SJSA1 (cell line): ENCODE measurements around the gene GLP2R. TPM values are rescaled to one million over a fixed set of nuclear protein-coding genes. Genes with fewer than 3 reads are reported as not detected.

ENCODE experiments used
- DNase-seq, 2 experiments: peaks; one replicate each; pipeline ENCODE4 v3.0.0-alpha.2; 2015 to 2020; ENCODE audit warnings: low spot score in 2 of 2, low read depth in 1 of 2
- H3K27ac ChIP-seq: fragments of 250-450 bp; sonication (Bioruptor Pico); 2 replicates; pipeline ENCODE4 v1.5.1; 2020; ENCODE audit warnings: mild to moderate bottlenecking, moderate library complexity
- H3K27me3 ChIP-seq: fragments of 250-450 bp; sonication (Bioruptor Pico); replicated peaks from 2 replicates; pipeline ENCODE4 v1.5.1; 2020; ENCODE audit warnings: mild to moderate bottlenecking, moderate library complexity
- H3K36me3 ChIP-seq: fragments of 250-450 bp; sonication (Bioruptor Pico); 2 replicates; pipeline ENCODE4 v1.5.1; 2020; ENCODE audit warnings: mild to moderate bottlenecking
- H3K4me1 ChIP-seq: fragments of 250-450 bp; sonication (Bioruptor Pico); replicated peaks from 2 replicates; pipeline ENCODE4 v1.6.1; 2021; ENCODE audit warnings: mild to moderate bottlenecking
- H3K4me3 ChIP-seq: fragments of 250-450 bp; sonication (Bioruptor Pico); 2 replicates; pipeline ENCODE4 v1.5.1; 2020; ENCODE audit warnings: mild to moderate bottlenecking
- H3K9me3 ChIP-seq: fragments of 250-450 bp; sonication (Bioruptor Pico); replicated peaks from 2 replicates; pipeline ENCODE4 v1.5.1; 2020; ENCODE audit warnings: mild to moderate bottlenecking
- total RNA-seq: library from RNA; depleted of rRNA; stranded (reverse); fragments of >200 nt; shearing (Covaris generic); gene quantifications from 2 replicates; pipeline ENCODE4 v1.2.3, GENCODE V29; 2014

The GLP2R gene
- total RNA-seq, 1 experiment from 2014 or later: 1.2 TPM

DNA sequence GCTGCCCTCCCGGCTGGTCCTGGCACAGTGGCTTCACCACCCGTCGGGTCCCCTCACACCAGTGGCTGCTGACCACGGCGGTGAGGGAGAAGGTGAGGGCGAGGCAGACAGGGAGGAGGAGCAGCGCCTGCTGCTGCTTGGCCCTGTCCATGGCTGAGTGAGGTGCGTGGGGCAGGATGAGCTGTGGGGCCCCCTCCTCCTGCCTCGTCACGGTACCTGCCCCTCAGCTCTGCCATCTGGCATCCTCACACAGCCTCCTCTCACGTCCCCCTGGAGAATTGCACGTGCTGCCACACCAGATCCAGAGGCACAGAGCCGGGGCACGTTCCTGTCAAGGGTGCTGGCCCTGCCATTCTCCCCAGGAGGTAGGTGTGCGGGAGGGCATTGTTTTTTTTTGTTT is 3.8 kb upstream of the GLP2R start, which contains the start of gene GSG1L2:
Gene GSG1L2, minus strand, starts transcription at position 159 of the 400 bp plus-strand sequence. Its CDS starts 8 bp downstream, at position 151.
- no peak within 1 kb of the TSS for H3K27ac ChIP-seq

GRCh38 chr17:9824094-9824493 is 1.6 kb upstream of the GLP2R start:
- no peak overlapping the region for H3K27ac ChIP-seq
- H3K4me1 ChIP-seq: peaks cover 6% of the 10 kb centered on the region; the same call in 1 of the 2 replicates
- no peaks in the 10 kb centered on the region for H3K27me3 ChIP-seq
- no peak overlapping the region for H3K4me3 ChIP-seq
- DNase-seq: no peak
- H3K36me3 ChIP-seq: no peaks in the 10 kb centered on the region
- no peaks in the 10 kb centered on the region for H3K9me3 ChIP-seq

More for the DNA sequence above, 3.8 kb upstream of the GLP2R start, which contains the start of gene GSG1L2:
- no peak within 1 kb of the TSS for H3K4me3 ChIP-seq
- no peak for DNase-seq
- no peaks in the 10 kb centered on the region for H3K4me1 ChIP-seq
- no peaks in the 10 kb centered on the region for H3K27me3 ChIP-seq
- H3K9me3 ChIP-seq: no peaks in the 10 kb centered on the region
- H3K36me3 ChIP-seq: no peaks in the 10 kb centered on the region

- H3K4me1 ChIP-seq: peaks cover 6% of the 10 kb centered on the region; the same call in 1 of the 2 replicates
- H3K9me3 ChIP-seq: no peaks in the 10 kb centered on the region
- H3K4me3 ChIP-seq: no peak overlapping the region
- no peak for DNase-seq
- no peaks in the 10 kb centered on the region for H3K27me3 ChIP-seq
- no peak overlapping the region for H3K27ac ChIP-seq
- H3K36me3 ChIP-seq: no peaks in the 10 kb centered on the region
Measured at GRCh38 chr17:9824797-9825338, 856 bp upstream of the GLP2R start.

DNA sequence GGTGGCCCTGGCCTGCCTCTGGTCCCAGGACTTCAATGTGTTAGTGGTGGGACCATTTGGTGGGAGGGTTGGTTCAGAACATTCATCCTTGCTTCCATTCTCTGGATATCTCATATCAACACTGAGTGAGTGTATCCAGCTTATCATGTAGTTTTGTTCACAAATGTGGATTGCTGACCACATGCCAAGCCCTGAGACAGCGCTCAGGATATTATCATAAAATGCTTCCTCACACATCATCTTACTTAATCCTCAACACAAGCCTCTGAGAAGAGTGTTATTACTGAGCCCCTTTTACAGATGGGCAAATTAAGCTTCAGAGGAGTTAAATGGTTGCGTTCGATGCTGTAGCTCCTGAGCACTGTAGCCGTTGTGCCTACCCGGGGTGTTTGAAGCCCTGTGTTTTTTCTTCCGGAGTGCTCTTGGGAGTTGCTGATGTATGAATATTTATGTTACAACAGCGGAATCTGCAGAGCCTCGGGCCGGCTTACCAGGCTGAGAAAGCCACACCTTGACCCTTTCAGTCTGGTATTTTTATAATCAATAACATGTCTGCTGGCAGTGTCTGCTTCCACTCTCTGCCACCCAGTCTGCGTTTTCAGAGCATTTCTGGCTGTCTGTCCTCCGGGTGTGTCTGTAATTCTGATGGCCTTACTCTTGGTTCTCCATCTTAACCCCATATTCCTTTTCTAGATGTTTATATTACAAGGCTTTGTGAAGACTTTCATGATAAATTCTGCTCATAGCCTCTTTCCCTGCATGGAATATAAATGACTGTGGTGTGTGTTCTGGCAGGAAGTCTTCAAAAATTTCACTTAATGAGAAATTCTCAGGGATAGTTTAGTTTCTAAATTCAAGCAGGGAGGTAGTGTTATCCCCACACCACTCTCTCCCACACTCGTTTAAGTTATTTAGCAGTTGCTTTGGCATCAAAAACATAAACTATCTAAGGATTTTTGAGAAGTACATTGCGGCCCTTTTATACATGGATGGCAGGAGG is 2.9 kb downstream of the GLP2R start:
- H3K27me3 ChIP-seq: no peaks in the 10 kb centered on the region
- H3K36me3 ChIP-seq: no peaks in the 10 kb centered on the region
- no peak overlapping the region for H3K4me3 ChIP-seq
- peaks cover 6% of the 10 kb centered on the region; the same call in 1 of the 2 replicates for H3K4me1 ChIP-seq
- no peaks in the 10 kb centered on the region for H3K9me3 ChIP-seq
- no peak overlapping the region for H3K27ac ChIP-seq
- DNase-seq: peak in 1 of 2 experiments; percentile 17

GRCh38 chr17:9829343-9829742 is 3.6 kb downstream of the GLP2R start:
- H3K36me3 ChIP-seq: no peaks in the 10 kb centered on the region
- no peaks in the 10 kb centered on the region for H3K27me3 ChIP-seq
- H3K27ac ChIP-seq: no peak overlapping the region
- no peak overlapping the region for H3K4me3 ChIP-seq
- H3K4me1 ChIP-seq: peaks cover 6% of the 10 kb centered on the region; the same call in 1 of the 2 replicates
- DNase-seq: no peak
- H3K9me3 ChIP-seq: no peaks in the 10 kb centered on the region

DNA sequence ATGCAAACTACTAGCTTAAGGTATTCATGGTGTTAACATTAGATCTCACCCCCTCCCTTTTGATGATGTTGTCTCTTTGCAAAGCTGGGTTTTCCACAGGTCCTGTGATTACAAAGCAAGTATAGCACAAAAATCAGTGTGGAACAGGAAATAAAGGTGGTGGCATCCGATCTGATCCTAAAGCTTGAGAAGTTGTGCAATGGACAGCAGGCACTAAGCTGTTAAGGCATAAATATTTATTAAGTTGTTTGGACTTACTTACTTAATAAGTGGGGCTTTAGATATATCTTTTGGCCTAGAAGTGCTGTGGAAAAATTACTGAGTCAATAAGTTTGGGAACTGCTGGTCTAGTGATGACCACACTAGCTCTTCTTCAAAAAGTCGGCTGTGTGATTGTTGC is 5.0 kb downstream of the GLP2R start:
- Histone ChIP-seq H3K4me1 (peaks cover 10% of the 10 kb centered on the region), H3K4me3 (no peak overlapping the region), H3K36me3 (no peaks in the 10 kb centered on the region), H3K27ac (no peak overlapping the region), H3K27me3 (no peaks in the 10 kb centered on the region), H3K9me3 (no peaks in the 10 kb centered on the region)
- DNase-seq: no peak

- peaks cover 32% of the 10 kb centered on the region for H3K4me1 ChIP-seq
- H3K36me3 ChIP-seq: no peaks in the 10 kb centered on the region
- no peak overlapping the region for H3K4me3 ChIP-seq
- H3K27me3 ChIP-seq: no peaks in the 10 kb centered on the region
- no peaks in the 10 kb centered on the region for H3K9me3 ChIP-seq
- H3K27ac ChIP-seq: no peak overlapping the region
- no peak for DNase-seq
Measured at GRCh38 chr17:9833922-9834321, 8.2 kb downstream of the GLP2R start.

- Histone ChIP-seq H3K9me3 (no peaks in the 10 kb centered on the region), H3K36me3 (no peaks in the 10 kb centered on the region), H3K4me3 (no peak overlapping the region), H3K27ac (peak overlapping the region; percentile 93), H3K4me1 (peaks cover 43% of the 10 kb centered on the region), H3K27me3 (no peaks in the 10 kb centered on the region)
- peak in 1 of 2 experiments; percentile 57 for DNase-seq
Measured at GRCh38 chr17:9837551-9838471, 12.1 kb downstream of the GLP2R start.

DNA sequence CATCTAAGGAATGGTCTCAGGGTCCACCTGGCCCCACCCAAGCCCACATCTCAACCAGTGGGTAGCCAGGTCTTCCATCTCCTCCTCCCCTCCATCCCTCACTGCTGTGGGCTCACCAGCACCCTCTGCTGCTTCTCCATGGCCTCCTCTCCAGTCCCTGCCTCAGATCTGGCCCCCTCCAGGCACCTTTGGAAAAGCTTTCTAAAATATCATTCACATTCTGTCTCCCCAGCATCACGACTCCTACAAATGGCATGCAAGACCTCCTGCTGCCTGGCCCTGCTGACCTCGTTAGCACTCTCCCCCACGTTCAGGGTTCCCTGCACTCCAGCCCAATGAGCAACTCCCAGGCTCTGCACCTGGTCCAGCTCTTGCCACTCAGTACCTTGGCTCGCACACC is 13.7 kb downstream of the GLP2R start:
- H3K4me1 ChIP-seq: peaks cover 43% of the 10 kb centered on the region
- no peak overlapping the region for H3K27ac ChIP-seq
- no peaks in the 10 kb centered on the region for H3K9me3 ChIP-seq
- no peak overlapping the region for H3K4me3 ChIP-seq
- no peak for DNase-seq
- no peaks in the 10 kb centered on the region for H3K36me3 ChIP-seq
- no peaks in the 10 kb centered on the region for H3K27me3 ChIP-seq

DNA sequence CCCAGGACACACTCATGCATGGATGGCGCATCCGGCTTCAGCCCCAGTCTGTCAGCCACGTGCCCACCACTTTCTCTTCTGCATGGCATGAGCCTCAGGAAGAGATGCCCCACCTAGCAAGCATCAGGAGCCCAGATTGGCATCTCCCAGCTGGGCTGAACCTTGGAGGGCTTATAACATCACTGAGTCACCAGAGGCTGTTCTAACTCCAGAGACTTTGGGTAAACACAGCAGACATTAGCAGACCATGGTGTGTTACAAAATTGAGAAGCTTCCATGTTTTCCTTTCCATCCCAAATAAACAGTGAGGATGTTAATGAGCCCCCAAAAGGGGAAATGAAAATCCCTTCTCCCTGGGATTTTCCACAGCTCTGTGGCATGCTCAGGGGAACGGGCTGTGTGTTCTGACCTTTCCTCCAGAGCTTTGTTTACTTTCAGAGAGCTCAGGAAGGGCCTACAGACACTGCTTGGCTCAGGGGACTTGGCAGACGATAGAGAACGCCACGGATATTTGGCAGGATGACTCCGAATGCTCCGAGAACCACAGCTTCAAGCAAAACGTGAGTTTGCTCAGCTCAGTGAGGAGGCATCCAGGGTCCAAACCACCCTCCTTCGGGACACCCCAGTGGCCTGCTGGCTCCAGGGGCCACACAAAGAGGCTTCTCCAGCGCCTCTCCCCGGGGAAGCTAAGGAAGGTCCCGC is 16.5 kb downstream of the GLP2R start:
- H3K27ac ChIP-seq: peak overlapping the region; percentile 39

DNA sequence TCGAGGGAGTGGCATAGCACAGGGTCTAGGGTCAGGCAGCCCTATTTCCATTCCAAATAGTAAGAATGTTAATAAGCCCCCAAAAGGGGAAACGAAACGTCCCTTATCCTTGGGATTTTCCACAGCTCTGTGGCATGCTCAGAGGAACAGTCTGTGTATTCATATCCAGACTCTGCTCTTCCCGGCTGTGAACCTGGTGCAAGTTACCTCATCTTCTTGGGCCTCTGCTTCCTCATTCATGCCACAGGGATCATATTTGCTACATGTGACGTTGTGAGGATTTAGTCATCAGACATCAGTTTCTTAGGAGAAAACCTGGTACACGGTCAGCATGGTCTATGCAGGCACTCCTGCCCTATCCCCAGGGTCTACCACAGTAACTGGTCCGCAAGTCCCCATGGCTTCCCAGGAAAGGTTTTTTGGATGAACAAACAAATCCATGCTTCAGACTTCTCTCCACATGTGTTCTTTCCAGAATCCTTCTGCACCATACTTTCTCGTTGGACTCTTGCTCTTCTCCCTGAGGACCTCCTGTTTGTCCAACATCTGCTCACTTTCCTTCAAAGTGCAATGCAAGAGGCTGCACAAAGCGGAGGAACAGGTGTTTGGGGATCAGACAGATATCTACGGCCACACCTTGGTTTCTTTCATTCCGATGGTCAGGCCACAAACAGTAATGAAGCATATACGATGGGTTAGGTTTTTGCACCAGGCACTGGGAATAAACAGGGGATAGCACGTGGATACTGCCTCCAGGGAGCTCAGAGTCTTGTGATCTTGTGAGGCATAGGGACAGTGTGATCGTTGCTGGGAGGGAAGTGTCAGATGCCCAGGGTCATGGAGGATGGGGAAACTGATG is 17.7 kb downstream of the GLP2R start:
- Histone ChIP-seq H3K36me3 (no peaks in the 10 kb centered on the region), H3K4me3 (no peak overlapping the region)
- DNase-seq: no peak

More for the DNA sequence above, 16.5 kb downstream of the GLP2R start:
- no peaks in the 10 kb centered on the region for H3K36me3 ChIP-seq
- peaks cover 26% of the 10 kb centered on the region for H3K4me1 ChIP-seq
- no peaks in the 10 kb centered on the region for H3K9me3 ChIP-seq
- H3K4me3 ChIP-seq: no peak overlapping the region
- DNase-seq: peak; percentile 54 to 81
- no peaks in the 10 kb centered on the region for H3K27me3 ChIP-seq

DNA sequence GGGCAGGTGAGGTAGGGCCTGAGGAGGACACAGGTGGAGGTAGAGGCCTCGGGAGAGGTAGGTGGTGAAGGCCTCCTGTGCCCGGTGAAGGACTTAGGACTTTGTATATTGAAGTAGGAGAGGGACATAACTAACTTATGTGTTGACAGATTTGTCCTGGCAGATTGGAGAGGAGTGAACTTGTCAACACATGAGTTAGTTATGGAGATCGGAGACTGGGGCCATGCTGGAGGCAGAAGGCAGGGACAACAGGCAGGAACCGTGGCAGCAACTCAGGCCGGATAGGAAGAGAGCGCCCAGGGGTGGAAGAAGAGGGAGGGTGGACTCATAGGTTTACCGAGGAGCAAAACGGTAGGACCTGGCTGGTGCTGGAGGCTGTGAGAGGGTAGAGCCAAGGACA is 18.4 kb downstream of the GLP2R start:
- no peak overlapping the region for H3K27ac ChIP-seq
- peaks cover 14% of the 10 kb centered on the region for H3K4me1 ChIP-seq
- H3K36me3 ChIP-seq: no peaks in the 10 kb centered on the region
- no peak overlapping the region for H3K4me3 ChIP-seq
- H3K27me3 ChIP-seq: no peaks in the 10 kb centered on the region
- no peak for DNase-seq
- H3K9me3 ChIP-seq: no peaks in the 10 kb centered on the region

More for the DNA sequence above, 17.7 kb downstream of the GLP2R start:
- Histone ChIP-seq H3K4me1 (peaks cover 14% of the 10 kb centered on the region), H3K27ac (no peak overlapping the region), H3K9me3 (no peaks in the 10 kb centered on the region), H3K27me3 (no peaks in the 10 kb centered on the region)
